ENCODE results near the gene CBLB. TPM values are rescaled to one million over a fixed set of nuclear protein-coding genes. Genes with fewer than 3 reads are reported as not detected.
A peak's percentile ranks its signal among the peaks of the same experiment; 100 is the strongest.

The CBLB gene
- total and polyA plus RNA-seq, 12 donors = 20.4 to 58.9 (median 33.5) TPM

GRCh38 chr3:105866656-105867653 lies 1.9 kb downstream of the CBLB start:
- Histone ChIP-seq H3K4me3 (peak overlapping the region in 2 of 4 donors; percentile 79 to 92), H3K27ac (peak overlapping the region in 3 of 5 donors; percentile 49 to 97 (median 96)), H3K36me3 (replicated peaks in 1 of 2) (no peaks in the 10 kb centered on the region), H3K4me1 (replicated peaks in 1 of 2) (peaks cover 25 to 57% of the 10 kb centered on the region in 2 donors), H3K27me3 (no peaks in the 10 kb centered on the region), H3K9me3 (replicated peaks in 1 of 3) (no peaks in the 10 kb centered on the region)
- intact Hi-C loops (cut with DNase I) = loop anchor here in 1 of 2 donors (5.0 to 10.0 kb wide), 2 partner anchors 138 to 180 kb away; no protein-coding TSS in a partner anchor
- DNase-seq = peak in 1 of 7 donors; percentile 15
- 37 to 56% (median 47%) methylated on average over 9 of the region's 9 CpGs for WGBS, 4 donors
- no peak for TF ChIP-seq POLR2A (IDR thresholded peaks at IDR 0.05)
- TF ChIP-seq CTCF (IDR thresholded peaks at IDR 0.05) = no peak

GRCh38 chr3:105865867-105866350 lies 2.9 kb downstream of the CBLB start:
- DNase-seq = no peak
- intact Hi-C loops (cut with DNase I) = loop anchor here in 1 of 2 donors (5.0 to 10.0 kb wide), 2 partner anchors 139 to 179 kb away; no protein-coding TSS in a partner anchor
- Histone ChIP-seq H3K9me3 (replicated peaks in 1 of 3) (no peaks in the 10 kb centered on the region), H3K4me1 (replicated peaks in 1 of 2) (peaks cover 25 to 67% of the 10 kb centered on the region in 2 donors), H3K27ac (peak overlapping the region in 2 of 5 donors; percentile 7 to 96), H3K4me3 (peak overlapping the region in 1 of 4 donors; percentile 92), H3K36me3 (replicated peaks in 1 of 2) (no peaks in the 10 kb centered on the region), H3K27me3 (no peaks in the 10 kb centered on the region)
- TF ChIP-seq POLR2A (IDR thresholded peaks at IDR 0.05) (no peak), CTCF (IDR thresholded peaks at IDR 0.05) (no peak)
- WGBS, 4 donors = 23 to 59% (median 49%) methylated on average over 1 of the region's 1 CpG

GRCh38 chr3:105865016-105865623 lies 3.7 kb downstream of the CBLB start:
- Histone ChIP-seq H3K36me3 (replicated peaks in 1 of 2) (no peaks in the 10 kb centered on the region), H3K27me3 (no peaks in the 10 kb centered on the region), H3K9me3 (replicated peaks in 1 of 3) (no peaks in the 10 kb centered on the region), H3K4me1 (replicated peaks in 1 of 2) (peaks cover 23 to 73% of the 10 kb centered on the region in 2 donors), H3K27ac (peak overlapping the region in 1 of 5 donors; percentile 96), H3K4me3 (peak overlapping the region in 1 of 4 donors; percentile 92)
- intact Hi-C loops (cut with DNase I) = loop anchor here in 1 of 2 donors (5.0 to 10.0 kb wide), 2 partner anchors 140 to 178 kb away; no protein-coding TSS in a partner anchor
- no peak for DNase-seq
- TF ChIP-seq POLR2A (IDR thresholded peaks at IDR 0.05) = no peak
- TF ChIP-seq CTCF (IDR thresholded peaks at IDR 0.05) = no peak
- 75 to 89% (median 80%) methylated on average over 1 of the region's 1 CpG for WGBS, 4 donors

GRCh38 chr3:105864212-105864611 lies 4.6 kb downstream of the CBLB start:
- no peak for DNase-seq
- H3K36me3 ChIP-seq (replicated peaks in 1 of 2) = no peaks in the 10 kb centered on the region
- no peaks in the 10 kb centered on the region for H3K27me3 ChIP-seq
- TF ChIP-seq POLR2A (IDR thresholded peaks at IDR 0.05) = no peak
- no peak for TF ChIP-seq CTCF (IDR thresholded peaks at IDR 0.05)
- intact Hi-C loops (cut with DNase I) = loop anchor here in 1 of 2 donors (10.0 kb wide), 1 partner anchor 141 kb away; no protein-coding TSS in a partner anchor
- H3K9me3 ChIP-seq (replicated peaks in 1 of 3) = no peaks in the 10 kb centered on the region
- peaks cover 19 to 71% of the 10 kb centered on the region in 2 donors for H3K4me1 ChIP-seq (replicated peaks in 1 of 2)
- peak overlapping the region in 1 of 5 donors; percentile 1 for H3K27ac ChIP-seq
- 85 to 97% (median 87%) methylated on average over 4 of the region's 4 CpGs for WGBS, 4 donors
- H3K4me3 ChIP-seq = no peak overlapping the region

Measured in adrenal gland (tissue), 12 donors.